Activated CD8-positive, alpha-beta T cell treated with anti-CD3 and anti-CD28 coated beads for 36 hours (primary cell): ENCODE data around the gene CHSY1. TPM values are rescaled to one million over a fixed set of nuclear protein-coding genes. Genes with fewer than 3 reads are reported as not detected.

Source experiments
- ATAC-seq: fragments of 200-7000 bp; cut with Tn5 transposase; one replicate; pipeline ENCODE4 v1.10.0; 2021; ENCODE audit warnings: mild to moderate bottlenecking, moderate library complexity
- CTCF ChIA-PET: fragments of 350-600 bp; sonication (Branson Sonifier 250); formaldehyde crosslinking; loops from one replicate; lab custom pipeline; 2021; ENCODE audit warnings: antibody characterized with exemption; lab: Charles Lee
- POLR2A ChIA-PET: fragments of 350-600 bp; sonication (Branson Sonifier 250); formaldehyde crosslinking; loops from one replicate; lab custom pipeline; 2021; ENCODE audit warnings: antibody characterized with exemption; lab: Charles Lee
- DNase-seq: peaks from one replicate; pipeline ENCODE4 v3.0.0-alpha.2; 2020
- H3K27ac Mint-ChIP-seq: one replicate; pipeline ENCODE4 v1.8.0; 2021; ENCODE audit warnings: mild to moderate bottlenecking, mixed read lengths
- H3K27me3 Mint-ChIP-seq: one replicate; pipeline ENCODE4 v1.8.0; 2021; ENCODE audit warnings: mixed read lengths
- H3K36me3 Mint-ChIP-seq: one replicate; pipeline ENCODE4 v1.8.0; 2021; ENCODE audit warnings: low read depth, mixed read lengths
- H3K4me1 Mint-ChIP-seq: one replicate; pipeline ENCODE4 v1.8.0; 2021; ENCODE audit warnings: low read depth, mixed read lengths
- H3K4me3 Mint-ChIP-seq: one replicate; pipeline ENCODE4 v1.8.0; 2021; ENCODE audit warnings: mild to moderate bottlenecking, moderate library complexity, mixed read lengths
- H3K9me3 Mint-ChIP-seq: one replicate; pipeline ENCODE4 v1.8.0; 2021; ENCODE audit warnings: mixed read lengths
- intact Hi-C: fragments of 100-400 bp; cut with micrococcal nuclease; formaldehyde crosslinking; loops from one replicate; pipeline ENCODE4 v1.10.0; 2022
- total RNA-seq, 2 experiments: library from RNA; stranded (reverse); gene quantifications; one replicate each; pipeline ENCODE4 v1.2.3, GENCODE V29; 2021
- TF ChIP-seq, protein P1 (sequence below): fragments of 200-600 bp; IDR thresholded peaks from one replicate; pipeline ENCODE4 v1.8.0; 2022; ENCODE audit warnings: antibody characterized with exemption, mild to moderate bottlenecking

The CHSY1 gene
- total RNA-seq, 2 experiments from 2014 or later, result 57.9 to 58.3 TPM

DNA sequence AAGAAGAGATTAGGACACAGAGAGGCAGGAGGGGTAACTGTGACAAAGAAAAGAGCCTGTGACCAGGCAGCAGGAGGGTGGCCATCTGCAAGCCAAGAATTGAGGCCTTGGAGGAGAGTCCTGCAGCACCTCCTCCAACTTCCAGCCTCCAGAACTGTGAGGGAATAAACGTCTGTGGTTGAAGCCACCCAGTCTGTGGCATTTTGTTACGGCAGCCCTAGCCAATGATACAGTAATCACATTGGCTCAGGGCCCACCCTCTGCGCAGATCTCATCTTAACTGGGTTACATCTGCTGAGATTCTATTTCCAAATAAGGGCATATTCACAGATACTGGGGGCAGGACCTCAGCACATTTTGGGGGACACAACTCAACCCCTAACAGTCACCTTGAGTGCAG, 14.2 kb upstream of the CHSY1 start:
- TF ChIP-seq, protein P1, sequence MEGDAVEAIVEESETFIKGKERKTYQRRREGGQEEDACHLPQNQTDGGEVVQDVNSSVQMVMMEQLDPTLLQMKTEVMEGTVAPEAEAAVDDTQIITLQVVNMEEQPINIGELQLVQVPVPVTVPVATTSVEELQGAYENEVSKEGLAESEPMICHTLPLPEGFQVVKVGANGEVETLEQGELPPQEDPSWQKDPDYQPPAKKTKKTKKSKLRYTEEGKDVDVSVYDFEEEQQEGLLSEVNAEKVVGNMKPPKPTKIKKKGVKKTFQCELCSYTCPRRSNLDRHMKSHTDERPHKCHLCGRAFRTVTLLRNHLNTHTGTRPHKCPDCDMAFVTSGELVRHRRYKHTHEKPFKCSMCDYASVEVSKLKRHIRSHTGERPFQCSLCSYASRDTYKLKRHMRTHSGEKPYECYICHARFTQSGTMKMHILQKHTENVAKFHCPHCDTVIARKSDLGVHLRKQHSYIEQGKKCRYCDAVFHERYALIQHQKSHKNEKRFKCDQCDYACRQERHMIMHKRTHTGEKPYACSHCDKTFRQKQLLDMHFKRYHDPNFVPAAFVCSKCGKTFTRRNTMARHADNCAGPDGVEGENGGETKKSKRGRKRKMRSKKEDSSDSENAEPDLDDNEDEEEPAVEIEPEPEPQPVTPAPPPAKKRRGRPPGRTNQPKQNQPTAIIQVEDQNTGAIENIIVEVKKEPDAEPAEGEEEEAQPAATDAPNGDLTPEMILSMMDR, result no peak
- ATAC-seq (no peak), DNase-seq (no peak)
- intact Hi-C loops, result no loop called here
- peaks cover 3% of the 10 kb centered on the region for H3K4me1 Mint-ChIP-seq
- H3K9me3 Mint-ChIP-seq, result no peaks in the 10 kb centered on the region
- H3K27me3 Mint-ChIP-seq, result no peaks in the 10 kb centered on the region
- POLR2A ChIA-PET, result interaction anchor here (1.1 kb wide), 1 partner anchor 9 kb away, joined by 5 read pairs; no protein-coding TSS in a partner anchor
- CTCF ChIA-PET, result interaction anchor here (1.0 to 3.2 kb wide), 3 partner anchors 178 to 258 kb away, joined by 3 to 16 read pairs (median 6); no protein-coding TSS in a partner anchor
- H3K36me3 Mint-ChIP-seq, result peaks cover 3% of the 10 kb centered on the region
- H3K27ac Mint-ChIP-seq, result no peak overlapping the region
- no peak overlapping the region for H3K4me3 Mint-ChIP-seq

DNA sequence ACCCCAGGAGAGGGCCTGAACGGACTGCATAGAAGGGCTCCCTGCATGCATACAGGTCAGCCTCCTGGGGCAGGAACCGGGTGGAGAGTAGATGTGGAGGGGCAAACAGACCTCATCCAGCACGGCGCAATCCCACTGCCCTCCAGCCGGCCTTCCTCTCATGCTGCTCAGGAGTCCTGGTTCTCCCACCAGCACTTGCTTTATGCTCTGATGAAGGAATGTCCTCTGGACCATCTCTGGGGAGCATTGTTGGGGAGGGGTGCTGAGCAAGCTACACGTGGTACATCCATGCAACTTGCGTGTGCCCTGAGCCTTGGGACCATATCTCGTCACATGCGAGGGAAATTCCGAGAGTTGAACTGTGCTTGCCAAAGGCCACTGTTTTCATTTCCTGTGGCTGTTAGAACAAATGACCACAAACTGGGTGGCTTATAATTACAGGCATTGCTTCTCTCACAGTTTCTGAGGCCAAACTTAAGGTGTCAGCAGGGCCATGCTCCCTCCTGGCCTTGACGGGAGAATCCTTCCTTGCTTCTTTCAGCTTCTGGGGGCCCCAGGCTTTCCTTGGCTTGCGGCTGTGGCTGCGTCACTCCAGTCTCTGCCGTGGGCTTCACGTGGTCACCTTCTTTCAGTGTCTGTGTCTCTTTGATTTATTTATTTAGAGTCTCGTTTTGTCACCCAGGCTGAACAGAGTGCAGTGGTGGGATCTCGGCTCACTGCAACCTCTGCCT, 13.2 kb upstream of the CHSY1 start:
- Mint-ChIP-seq H3K27me3 (peaks cover under 1% of the 10 kb centered on the region), H3K4me1 (peaks cover 3% of the 10 kb centered on the region), H3K4me3 (no peak overlapping the region), H3K36me3 (peaks cover 3% of the 10 kb centered on the region), H3K9me3 (no peaks in the 10 kb centered on the region), H3K27ac (no peak overlapping the region)
- intact Hi-C loops, result no loop called here
- TF ChIP-seq, protein P1, result no peak
- ATAC-seq (no peak), DNase-seq (no peak)
- ChIA-PET POLR2A (interaction anchor here (0.6 kb wide), 1 partner anchor 33 kb away, joined by 3 read pairs; no protein-coding TSS in a partner anchor), CTCF (no interaction called here)

DNA sequence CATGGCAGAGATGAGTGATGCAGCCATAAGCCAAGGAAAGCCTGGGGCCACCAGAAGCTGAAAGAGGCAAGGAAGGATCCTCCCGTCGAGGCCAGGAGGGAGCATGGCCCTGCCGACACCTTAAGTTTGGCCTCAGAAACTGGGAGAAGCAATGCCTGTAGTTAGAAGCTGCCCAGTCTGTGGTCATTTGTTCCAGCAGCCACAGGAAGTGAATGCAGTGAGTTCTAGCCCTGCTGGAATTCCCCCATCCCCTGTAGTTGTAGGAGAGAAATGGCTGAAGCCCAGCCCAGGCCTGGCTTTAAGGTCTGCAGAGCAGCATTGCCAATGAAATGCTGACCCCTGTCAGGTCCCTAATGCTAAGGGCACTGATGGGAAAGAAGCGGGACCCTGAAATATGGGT, 12.2 kb upstream of the CHSY1 start:
- Mint-ChIP-seq H3K36me3 (no peaks in the 10 kb centered on the region), H3K4me1 (peaks cover 3% of the 10 kb centered on the region), H3K27ac (no peak overlapping the region), H3K4me3 (no peak overlapping the region), H3K9me3 (no peaks in the 10 kb centered on the region), H3K27me3 (peaks cover 6% of the 10 kb centered on the region)
- intact Hi-C loops, result no loop called here
- ATAC-seq (no peak), DNase-seq (no peak)
- TF ChIP-seq, protein P1, result no peak
- CTCF ChIA-PET, result interaction anchor here (1.2 kb wide), 1 partner anchor 248 kb away, joined by 3 read pairs; no protein-coding TSS in a partner anchor
- POLR2A ChIA-PET, result interaction anchor here (0.9 kb wide), 1 partner anchor 196 kb away, joined by 3 read pairs; no protein-coding TSS in a partner anchor

DNA sequence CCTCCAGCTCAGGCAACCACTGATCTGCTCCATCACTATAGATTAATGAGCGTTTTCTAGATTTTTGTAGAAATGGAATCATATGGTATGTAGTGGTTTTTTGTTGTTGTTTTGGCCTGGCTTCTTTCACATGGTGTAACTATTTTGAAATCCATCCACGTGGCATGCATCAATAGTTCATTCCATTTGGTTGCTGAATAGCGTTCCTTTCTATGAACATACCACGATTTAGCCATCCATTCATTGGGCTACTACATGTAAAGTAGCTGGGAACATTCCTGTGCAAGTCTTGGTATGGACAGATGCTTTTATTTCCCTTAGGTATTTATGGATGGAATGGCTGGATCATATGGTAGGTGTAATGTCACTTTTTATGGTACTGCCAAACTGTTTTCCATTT, 10.7 kb upstream of the CHSY1 start:
- TF ChIP-seq, protein P1, result no peak
- POLR2A ChIA-PET, result no interaction called here
- no peak overlapping the region for H3K4me3 Mint-ChIP-seq
- no peak for ATAC-seq
- peaks cover 7% of the 10 kb centered on the region for H3K27me3 Mint-ChIP-seq
- peaks cover 3% of the 10 kb centered on the region for H3K4me1 Mint-ChIP-seq
- no peaks in the 10 kb centered on the region for H3K9me3 Mint-ChIP-seq
- H3K36me3 Mint-ChIP-seq, result no peaks in the 10 kb centered on the region
- DNase-seq, result no peak
- CTCF ChIA-PET, result interaction anchor here (0.7 to 1.4 kb wide), 6 partner anchors 26 to 254 kb away, joined by 3 to 6 read pairs (median 4); no protein-coding TSS in a partner anchor
- H3K27ac Mint-ChIP-seq, result no peak overlapping the region
- intact Hi-C loops, result no loop called here
